B cell (primary cell): Measurements from ENCODE around the gene STAC. TPM values are rescaled to one million over a fixed set of nuclear protein-coding genes. Genes with fewer than 3 reads are reported as not detected.

Experiments
- ATAC-seq: fragments of 200-7000 bp; cut with Tn5 transposase; one replicate; pipeline ENCODE4 v1.10.0; 2021; ENCODE audit warnings: low read depth, mild to moderate bottlenecking, moderate number of reproducible peaks, moderate library complexity
- CTCF ChIA-PET: fragments of 350-600 bp; sonication (Branson Sonifier 250); formaldehyde crosslinking; loops from one replicate; lab custom pipeline; 2021; ENCODE audit warnings: antibody characterized with exemption, inconsistent platforms; lab: Charles Lee
- POLR2A ChIA-PET: fragments of 350-600 bp; sonication (Branson Sonifier 250); formaldehyde crosslinking; loops from one replicate; lab custom pipeline; 2021; ENCODE audit warnings: antibody characterized with exemption; lab: Charles Lee
- DNase-seq: peaks from one replicate; pipeline ENCODE4 v3.0.0; 2013
- H2AFZ ChIP-seq: 2 replicates; pipeline ENCODE4 v1.6.1; 2012; ENCODE audit warnings: mild to moderate bottlenecking, low read depth, low read length; ENCODE audit not compliant: insufficient read depth, poor library complexity, severe bottlenecking
- H3K27ac ChIP-seq, 2 donors: 1 replicate in 1 of 2; 2 replicates in 1 of 2; pipeline ENCODE4 v1.5.1; 2012 to 2013; ENCODE audit warnings: low read length in 2 of 2, mild to moderate bottlenecking in 2 of 2, moderate library complexity in 1 of 2
- H3K27me3 ChIP-seq, 4 experiments: fragments of 200-600 bp in 1 of 4; sonication (generic) in 1 of 4; replicated peaks in 1 of 4; 1 replicate in 2 of 4; 2 replicates in 2 of 4; pipeline versions ENCODE4 v1.6.1 to v1.7.0; 2013 to 2016; ENCODE audit warnings: low read length in 3 of 4, mild to moderate bottlenecking in 2 of 4, mixed read lengths in 1 of 4, moderate library complexity in 1 of 4; ENCODE audit not compliant: insufficient read depth in 4 of 4, control insufficient read depth in 3 of 4; ENCODE audit errors: control extremely low read depth in 1 of 4
- H3K36me3 ChIP-seq, 2 experiments: replicated peaks in 1 of 2; 1 replicate in 1 of 2; 2 replicates in 1 of 2; pipeline versions ENCODE4 v1.6.1 to v1.7.1; 2013; ENCODE audit warnings: low read length in 1 of 2; ENCODE audit not compliant: insufficient read depth in 2 of 2, control insufficient read depth in 1 of 2; ENCODE audit errors: control extremely low read depth in 1 of 2, extremely low read depth in 1 of 2
- H3K4me1 ChIP-seq, 2 donors: fragments of 200-600 bp in 1 of 2; sonication (generic) in 1 of 2; 1 replicate in 1 of 2; 2 replicates in 1 of 2; pipeline versions ENCODE4 v1.5.1 to v1.6.1; 2013 to 2017; ENCODE audit warnings: low read length in 2 of 2; ENCODE audit not compliant: control insufficient read depth in 2 of 2, insufficient read depth in 2 of 2
- H3K4me2 ChIP-seq: replicated peaks from 2 replicates; pipeline ENCODE3; 2012; ENCODE audit warnings: mild to moderate bottlenecking, low read depth, low read length; ENCODE audit not compliant: poor library complexity, severe bottlenecking
- H3K4me3 ChIP-seq, 5 experiments: fragments of 200-600 bp in 1 of 5; sonication (generic) in 1 of 5; 1 replicate in 3 of 5; 2 replicates in 2 of 5; pipeline versions ENCODE4 v1.5.1 to v1.7.0; 2011 to 2016; ENCODE audit warnings: low read length in 4 of 5, mild to moderate bottlenecking in 4 of 5, low read depth in 2 of 5, control low read depth in 1 of 5, moderate library complexity in 1 of 5; ENCODE audit not compliant: insufficient read depth in 1 of 5; ENCODE audit errors: control extremely low read depth in 1 of 5, extremely low read depth in 1 of 5
- H3K79me2 ChIP-seq: fragments of 200-600 bp; sonication (generic); one replicate; pipeline ENCODE4 v1.6.0; 2016; ENCODE audit warnings: low read length; ENCODE audit not compliant: control insufficient read depth, insufficient read depth
- H3K9ac ChIP-seq: fragments of 200-600 bp; sonication (generic); 2 replicates; pipeline ENCODE4 v1.6.1; 2017; ENCODE audit warnings: mild to moderate bottlenecking, low read length, moderate library complexity
- H3K9me3 ChIP-seq, 3 donors: one replicate each; pipeline versions ENCODE4 v1.6.1 to v1.7.1; 2013; ENCODE audit warnings: low read length in 2 of 3; ENCODE audit not compliant: control insufficient read depth in 2 of 3, insufficient read depth in 1 of 3; ENCODE audit errors: control extremely low read depth in 1 of 3
- H4K20me1 ChIP-seq: 2 replicates; pipeline ENCODE4 v1.6.0; 2012; ENCODE audit warnings: mild to moderate bottlenecking, low read length; ENCODE audit not compliant: insufficient read depth, control insufficient read depth, poor library complexity, severe bottlenecking
- H3K27ac Mint-ChIP-seq: one replicate; pipeline ENCODE4 v1.8.0; 2021; ENCODE audit warnings: mixed read lengths
- H3K27me3 Mint-ChIP-seq: one replicate; pipeline ENCODE4 v1.8.0; 2021; ENCODE audit warnings: mixed read lengths
- H3K4me1 Mint-ChIP-seq: one replicate; pipeline ENCODE4 v1.8.0; 2021; ENCODE audit warnings: mixed read lengths
- H3K4me3 Mint-ChIP-seq: one replicate; pipeline ENCODE4 v1.8.0; 2021; ENCODE audit warnings: mixed read lengths
- H3K9me3 Mint-ChIP-seq: one replicate; pipeline ENCODE4 v1.8.0; 2022; ENCODE audit warnings: mixed read lengths; ENCODE audit not compliant: insufficient read depth
- EZH2 ChIP-seq: IDR thresholded peaks from 2 replicates; pipeline ENCODE4 v1.6.1; 2012; ENCODE audit warnings: borderline replicate concordance, low read depth, mild to moderate bottlenecking, moderate library complexity, low read length; ENCODE audit not compliant: insufficient read depth, poor library complexity, severe bottlenecking
- WGBS: methylation state at CpG from one replicate; pipeline ENCODE4 v1.1.5; 2013; ENCODE audit warnings: missing lambda C conversion rate; ENCODE audit not compliant: insufficient coverage; 5-methylcytosine and 5-hydroxymethylcytosine counted together
- intact Hi-C: fragments of 100-400 bp; cut with micrococcal nuclease; formaldehyde crosslinking; loops from one replicate; pipeline ENCODE4 v1.10.0; 2022
- polyA plus RNA-seq: library from polyadenylated mRNA; depleted of rRNA; stranded (reverse); fragments of >200 nt; gene quantifications from 2 replicates; pipeline ENCODE4 v1.2.3, GENCODE V29; 2012
- total RNA-seq, 2 donors: library from RNA; stranded (reverse); fragments of 120-200 nt in 1 of 2; gene quantifications; 1 replicate in 1 of 2; 2 replicates in 1 of 2; pipeline versions ENCODE4 v1.2.3 to v1.2.4, GENCODE V29; 2013 to 2022
- TF ChIP-seq, protein P1 (sequence below): fragments of 200-600 bp; IDR thresholded peaks from one replicate; pipeline ENCODE4 v1.8.0; 2022; ENCODE audit warnings: antibody characterized with exemption, mild to moderate bottlenecking

Gene STAC
- total and polyA plus RNA-seq, 2 donors (not counting 1 experiment from before 2014, with no cell fraction given) = not detected

DNA sequence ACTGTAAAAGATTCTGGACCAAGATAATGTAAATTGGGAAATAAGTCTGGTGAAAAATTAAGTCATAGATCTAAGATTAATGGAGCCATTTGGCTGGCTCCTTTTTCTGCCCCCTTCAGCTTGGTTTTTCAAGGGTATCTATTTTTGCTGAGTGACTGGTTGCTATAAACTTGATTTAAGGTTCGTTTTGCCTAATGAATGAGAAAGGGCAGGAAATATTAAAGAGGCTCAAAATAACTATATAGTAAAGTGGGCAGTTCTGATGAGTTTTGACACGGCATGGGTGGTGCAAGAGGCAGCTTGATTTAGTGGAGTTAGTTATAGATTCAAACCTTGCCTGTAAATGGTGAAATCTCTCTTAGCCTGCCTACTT lies 140.7 kb downstream of the STAC start:
- Histone ChIP-seq H3K36me3 (no peaks in the 10 kb centered on the region), H3K9ac (no peak overlapping the region), H2AFZ (no peak overlapping the region), H3K27me3 (peaks cover 0 to 3% (median 0%) of the 10 kb centered on the region in 4 experiments), H3K4me3 (no peak overlapping the region), H3K79me2 (no peaks in the 10 kb centered on the region), H3K9me3 (no peaks in the 10 kb centered on the region), H3K4me2 (no peak overlapping the region), H3K27ac (no peak overlapping the region), H4K20me1 (no peaks in the 10 kb centered on the region), H3K4me1 (no peaks in the 10 kb centered on the region)
- CTCF ChIA-PET = no interaction called here
- no peak for DNase-seq
- H3K27ac Mint-ChIP-seq = no peak overlapping the region
- no peaks in the 10 kb centered on the region for H3K9me3 Mint-ChIP-seq
- ATAC-seq = no peak
- H3K4me1 Mint-ChIP-seq = no peaks in the 10 kb centered on the region
- TF ChIP-seq EZH2 = no peak
- TF ChIP-seq, protein P1, sequence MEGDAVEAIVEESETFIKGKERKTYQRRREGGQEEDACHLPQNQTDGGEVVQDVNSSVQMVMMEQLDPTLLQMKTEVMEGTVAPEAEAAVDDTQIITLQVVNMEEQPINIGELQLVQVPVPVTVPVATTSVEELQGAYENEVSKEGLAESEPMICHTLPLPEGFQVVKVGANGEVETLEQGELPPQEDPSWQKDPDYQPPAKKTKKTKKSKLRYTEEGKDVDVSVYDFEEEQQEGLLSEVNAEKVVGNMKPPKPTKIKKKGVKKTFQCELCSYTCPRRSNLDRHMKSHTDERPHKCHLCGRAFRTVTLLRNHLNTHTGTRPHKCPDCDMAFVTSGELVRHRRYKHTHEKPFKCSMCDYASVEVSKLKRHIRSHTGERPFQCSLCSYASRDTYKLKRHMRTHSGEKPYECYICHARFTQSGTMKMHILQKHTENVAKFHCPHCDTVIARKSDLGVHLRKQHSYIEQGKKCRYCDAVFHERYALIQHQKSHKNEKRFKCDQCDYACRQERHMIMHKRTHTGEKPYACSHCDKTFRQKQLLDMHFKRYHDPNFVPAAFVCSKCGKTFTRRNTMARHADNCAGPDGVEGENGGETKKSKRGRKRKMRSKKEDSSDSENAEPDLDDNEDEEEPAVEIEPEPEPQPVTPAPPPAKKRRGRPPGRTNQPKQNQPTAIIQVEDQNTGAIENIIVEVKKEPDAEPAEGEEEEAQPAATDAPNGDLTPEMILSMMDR = no peak
- intact Hi-C loops = no loop called here
- 57% methylated on average over 1 of the region's 2 CpGs for WGBS
- H3K27me3 Mint-ChIP-seq = no peaks in the 10 kb centered on the region
- POLR2A ChIA-PET = no interaction called here
- H3K4me3 Mint-ChIP-seq = no peak overlapping the region

DNA sequence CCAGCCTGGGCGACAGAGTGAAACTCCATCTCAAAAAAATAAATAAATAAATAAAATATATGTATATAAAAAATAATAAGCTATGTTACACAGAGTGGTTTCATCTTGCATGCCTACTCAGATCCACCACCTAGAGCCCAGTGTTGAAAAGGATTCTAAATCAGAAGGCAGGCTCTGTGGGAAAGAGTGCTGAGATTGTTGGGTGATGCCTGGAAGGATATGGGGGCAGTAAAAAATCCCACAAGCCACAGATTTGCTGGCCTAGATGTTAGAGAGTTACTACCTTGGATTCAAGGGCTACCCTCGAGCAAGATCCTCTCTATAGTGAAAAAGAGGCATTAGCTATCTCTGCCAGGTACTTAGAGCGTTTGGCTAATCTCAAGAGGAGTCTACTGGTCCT lies 144.3 kb downstream of the STAC start:
- Histone ChIP-seq H3K36me3 (no peaks in the 10 kb centered on the region), H3K4me3 (no peak overlapping the region), H3K9me3 (no peaks in the 10 kb centered on the region), H3K4me2 (no peak overlapping the region), H3K79me2 (no peaks in the 10 kb centered on the region), H3K27me3 (peaks cover 0 to 3% (median 0%) of the 10 kb centered on the region in 4 experiments), H4K20me1 (no peaks in the 10 kb centered on the region), H2AFZ (no peak overlapping the region), H3K27ac (no peak overlapping the region), H3K4me1 (no peaks in the 10 kb centered on the region), H3K9ac (no peak overlapping the region)
- Mint-ChIP-seq H3K27ac (no peak overlapping the region), H3K4me3 (no peak overlapping the region), H3K27me3 (no peaks in the 10 kb centered on the region), H3K4me1 (no peaks in the 10 kb centered on the region), H3K9me3 (no peaks in the 10 kb centered on the region)
- intact Hi-C loops = no loop called here
- POLR2A ChIA-PET = no interaction called here
- 86% methylated on average over 1 of the region's 3 CpGs for WGBS
- DNase-seq = no peak
- ATAC-seq = no peak
- CTCF ChIA-PET = no interaction called here
- TF ChIP-seq, protein P1 = no peak
